GM12878 (cell line): ENCODE results near the gene SOBP.

Experiments
- CTCF ChIP-seq, 3 experiments: IDR thresholded peaks in 2 of 3; conservative IDR thresholded peaks in 1 of 3; 2 replicates each; pipeline ENCODE4 v1.5.1; 2011; ENCODE audit warnings: low read depth in 3 of 3, low read length in 3 of 3, mild to moderate bottlenecking in 3 of 3, control low read depth in 2 of 3, moderate library complexity in 2 of 3, inconsistent platforms in 1 of 3, mixed read lengths in 1 of 3; ENCODE audit not compliant: control insufficient read depth in 2 of 3, insufficient read depth in 1 of 3; ENCODE audit errors: extremely low read depth in 1 of 3
- NKRF ChIP-seq: fragments of 450-650 bp; conservative IDR thresholded peaks from 2 replicates; pipeline ENCODE4 v1.6.1; 2017; ENCODE audit warnings: mild to moderate bottlenecking, moderate library complexity

GRCh38 chr6:107592806-107593205 is 102.9 kb downstream of the SOBP start:
- TF ChIP-seq CTCF (IDR thresholded peaks at IDR 0.05 in 2 of 3, conservative IDR thresholded peaks at IDR 0.05 in 1 of 3; ENCODE audit: control insufficient read depth in 2 of 3, extremely low read depth in 1 of 3, insufficient read depth in 1 of 3, low read depth in 3 of 3, low read length in 3 of 3) = no peak
- no peak for TF ChIP-seq NKRF
